NCI-H2196 (cell line): ENCODE measurements around the gene CBLL2.
"Not testable (repeated sequence)": the region's sequence is repeated elsewhere in the genome, so short reads cannot be mapped to it uniquely, and the experiment has no call there.

Experiments used
- DNase-seq: peaks from one replicate; lab custom pipeline; 2025; ENCODE audit not compliant: unreplicated experiment; lab: John Stamatoyannopoulos, UW

CBLL2 gene, protein sequence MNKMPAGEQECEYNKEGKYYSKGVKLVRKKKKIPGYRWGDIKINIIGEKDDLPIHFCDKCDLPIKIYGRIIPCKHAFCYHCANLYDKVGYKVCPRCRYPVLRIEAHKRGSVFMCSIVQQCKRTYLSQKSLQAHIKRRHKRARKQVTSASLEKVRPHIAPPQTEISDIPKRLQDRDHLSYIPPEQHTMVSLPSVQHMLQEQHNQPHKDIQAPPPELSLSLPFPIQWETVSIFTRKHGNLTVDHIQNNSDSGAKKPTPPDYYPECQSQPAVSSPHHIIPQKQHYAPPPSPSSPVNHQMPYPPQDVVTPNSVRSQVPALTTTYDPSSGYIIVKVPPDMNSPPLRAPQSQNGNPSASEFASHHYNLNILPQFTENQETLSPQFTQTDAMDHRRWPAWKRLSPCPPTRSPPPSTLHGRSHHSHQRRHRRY

GRCh38 chrX:22272613-22273012 is at the start of gene CBLL2:
Gene CBLL2, plus strand, starts transcription at chrX:22272913. Its CDS starts 79 bp downstream, at chrX:22272992.
- no peak for DNase-seq

DNA sequence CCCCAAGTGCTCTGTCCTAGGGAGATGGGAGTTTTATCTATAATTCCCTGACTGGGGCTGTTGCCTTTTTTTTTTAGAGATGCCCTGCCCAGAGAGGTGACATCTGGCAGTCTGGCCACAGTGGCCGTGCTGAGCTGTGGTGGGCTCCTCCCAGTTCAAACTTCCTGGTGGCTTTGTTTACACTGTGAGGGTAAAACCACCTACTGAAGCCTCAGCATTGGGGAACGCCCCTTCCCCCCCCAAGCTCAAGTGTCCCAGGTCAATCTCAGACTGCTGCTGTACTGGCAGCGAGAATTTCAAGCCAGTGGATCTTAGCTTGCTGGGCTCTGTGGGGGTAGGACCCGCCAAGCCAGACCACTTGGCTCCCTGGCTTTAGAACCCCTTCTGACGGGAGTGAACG is 38.3 kb upstream of the CBLL2 start:
- no peak for DNase-seq

- DNase-seq: no peak
These were observed 35.2 kb upstream of the CBLL2 start for GRCh38 chrX:22237479-22237878.

DNA sequence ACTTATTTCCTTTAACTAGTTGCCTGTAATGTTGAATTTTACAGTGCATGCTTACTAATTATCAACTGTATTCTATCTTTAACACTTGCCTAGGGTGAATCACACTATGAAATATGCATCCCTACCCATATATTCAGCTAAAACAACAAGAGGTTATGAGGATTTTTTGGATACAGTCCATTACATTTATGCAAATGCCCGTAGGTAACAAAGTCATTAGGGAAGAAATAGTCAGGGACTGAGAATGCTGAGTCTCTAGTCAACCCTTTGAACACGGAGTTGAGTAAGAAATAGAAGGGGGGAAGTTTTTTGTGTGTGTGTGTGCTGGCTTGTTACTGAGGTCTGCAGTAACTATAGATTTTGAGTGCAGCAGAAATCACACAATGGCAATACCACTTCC is 26.1 kb upstream of the CBLL2 start:
- no peak for DNase-seq

GRCh38 chrX:22247169-22247568 is 25.5 kb upstream of the CBLL2 start:
- DNase-seq: no peak

DNA sequence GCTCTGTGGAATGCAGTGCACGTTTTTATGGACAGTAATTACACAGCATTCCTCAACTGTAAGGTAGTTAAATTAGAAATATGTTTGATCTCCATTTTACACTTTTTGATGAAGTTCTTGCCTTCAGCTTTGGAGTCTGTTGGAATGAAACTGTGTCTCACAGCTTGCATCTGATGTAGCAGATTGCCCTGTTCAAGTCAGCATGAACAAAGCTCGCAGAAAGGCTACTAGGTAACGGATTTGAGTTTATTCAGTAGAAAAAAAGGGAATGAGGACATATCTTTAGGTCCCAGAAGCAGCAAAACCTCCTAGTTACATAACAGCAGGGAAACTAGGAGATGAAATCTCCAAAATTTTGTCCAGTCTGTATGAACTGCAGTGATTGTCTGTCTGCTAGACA is 24.3 kb upstream of the CBLL2 start:
- DNase-seq: no peak

GRCh38 chrX:22249371-22249770 is 23.3 kb upstream of the CBLL2 start:
- DNase-seq: no peak

- no peak for DNase-seq
These were observed 4.0 kb upstream of the CBLL2 start for GRCh38 chrX:22268706-22269105.

DNA sequence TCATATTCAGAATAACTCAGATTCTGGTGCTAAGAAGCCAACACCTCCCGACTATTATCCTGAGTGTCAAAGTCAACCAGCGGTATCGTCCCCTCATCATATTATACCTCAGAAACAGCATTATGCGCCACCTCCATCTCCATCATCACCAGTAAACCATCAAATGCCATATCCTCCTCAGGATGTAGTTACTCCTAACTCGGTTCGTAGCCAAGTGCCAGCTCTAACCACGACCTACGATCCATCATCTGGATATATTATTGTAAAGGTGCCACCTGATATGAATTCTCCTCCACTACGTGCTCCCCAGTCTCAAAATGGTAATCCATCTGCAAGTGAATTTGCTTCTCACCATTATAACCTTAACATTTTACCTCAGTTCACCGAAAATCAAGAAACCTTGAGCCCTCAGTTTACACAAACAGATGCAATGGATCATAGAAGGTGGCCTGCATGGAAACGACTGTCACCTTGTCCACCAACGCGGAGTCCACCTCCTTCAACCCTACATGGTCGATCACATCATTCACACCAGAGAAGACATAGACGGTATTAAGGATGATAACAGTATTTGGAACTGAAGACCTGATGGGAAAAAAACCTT is 1.1 kb downstream of the CBLL2 start:
- DNase-seq: no peak

DNA sequence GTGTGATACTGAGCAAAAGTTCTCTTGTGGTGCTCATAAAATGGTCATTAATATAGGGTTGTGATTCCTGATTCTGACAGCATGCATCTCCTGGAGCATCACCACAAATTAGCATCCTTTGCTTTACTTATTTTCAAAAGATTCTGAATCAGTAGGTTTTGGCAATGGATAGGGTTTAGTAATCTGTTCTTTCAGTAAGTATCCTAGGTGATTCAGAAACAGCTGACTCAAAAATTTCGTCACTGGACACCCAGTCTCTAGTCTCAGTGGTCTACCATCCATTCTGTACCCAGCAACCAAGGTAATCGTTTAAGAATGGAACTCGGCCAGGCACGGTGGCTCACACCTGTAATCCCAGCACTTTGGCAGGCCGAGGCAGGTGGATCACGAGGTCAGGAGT is 4.1 kb downstream of the CBLL2 start:
- no peak for DNase-seq

- DNase-seq: no peak
These were observed 5.7 kb downstream of the CBLL2 start for GRCh38 chrX:22278375-22278774.

- DNase-seq: not testable (repeated sequence)
These were observed 16.5 kb downstream of the CBLL2 start for GRCh38 chrX:22289209-22289608.

DNA sequence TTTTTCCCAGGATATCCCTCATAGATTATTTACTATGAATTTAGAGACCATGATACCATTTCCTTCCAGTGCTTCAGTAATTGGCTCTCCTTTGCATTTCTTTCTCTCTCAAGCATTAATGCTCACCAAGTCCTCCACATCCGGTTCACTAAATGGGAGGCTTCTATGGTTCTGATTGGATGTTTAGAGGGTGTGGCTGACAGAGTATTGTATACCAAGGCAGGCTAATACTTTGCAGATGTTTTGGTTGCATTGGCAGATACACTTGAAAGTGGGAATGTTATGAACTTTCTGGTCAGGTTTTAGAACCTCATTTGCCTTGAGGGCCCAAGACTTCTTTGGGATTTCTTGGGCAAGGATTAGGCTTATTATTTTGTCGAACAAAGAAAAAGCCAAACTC is 24.2 kb downstream of the CBLL2 start:
- no peak for DNase-seq

DNA sequence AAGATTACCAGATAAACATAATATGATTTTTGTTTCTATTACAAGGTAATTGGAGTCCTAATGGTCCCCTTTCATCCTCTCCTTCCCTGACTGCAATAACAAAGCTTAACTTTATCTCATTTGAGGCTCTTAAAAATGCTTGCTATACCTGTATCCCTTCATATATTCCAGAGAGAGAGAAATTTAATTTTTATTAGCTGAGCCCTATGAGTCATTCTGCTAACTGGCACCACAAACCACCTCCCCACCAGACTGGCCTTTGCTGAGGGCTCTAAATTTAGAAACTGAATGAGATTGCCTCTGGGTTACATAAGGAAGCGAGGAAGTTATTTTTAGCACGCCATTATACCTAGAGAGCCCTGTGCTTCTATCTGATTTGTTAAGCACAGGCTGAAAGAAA is 27.4 kb downstream of the CBLL2 start:
- DNase-seq: peak; percentile 15

- no peak for DNase-seq
These were observed 38.1 kb downstream of the CBLL2 start for GRCh38 chrX:22310779-22311178.

- no peak for DNase-seq
These were observed 41.1 kb downstream of the CBLL2 start for GRCh38 chrX:22313766-22314165.

GRCh38 chrX:22314211-22314610 is 41.5 kb downstream of the CBLL2 start:
- no peak for DNase-seq

DNA sequence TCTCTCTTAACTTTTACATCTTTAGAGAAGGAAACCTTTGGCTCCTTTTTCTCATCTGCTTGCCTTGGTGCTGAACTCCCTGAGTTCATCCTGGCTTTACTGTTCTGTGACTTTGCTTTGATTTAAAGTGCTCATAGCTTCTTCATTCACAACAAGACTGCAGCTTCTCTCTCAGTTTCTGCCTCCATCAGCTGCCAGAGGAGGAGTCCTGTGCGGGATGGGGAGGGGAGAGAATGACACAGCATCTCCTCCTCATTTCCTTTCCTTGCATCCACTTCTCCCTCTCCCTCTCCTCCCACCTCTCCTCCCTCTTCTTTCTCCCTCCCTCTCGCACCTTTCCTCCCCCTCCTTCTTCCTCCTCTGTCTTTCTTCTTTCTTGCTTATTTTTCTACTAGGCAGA is 42.0 kb downstream of the CBLL2 start:
- DNase-seq: no peak

DNA sequence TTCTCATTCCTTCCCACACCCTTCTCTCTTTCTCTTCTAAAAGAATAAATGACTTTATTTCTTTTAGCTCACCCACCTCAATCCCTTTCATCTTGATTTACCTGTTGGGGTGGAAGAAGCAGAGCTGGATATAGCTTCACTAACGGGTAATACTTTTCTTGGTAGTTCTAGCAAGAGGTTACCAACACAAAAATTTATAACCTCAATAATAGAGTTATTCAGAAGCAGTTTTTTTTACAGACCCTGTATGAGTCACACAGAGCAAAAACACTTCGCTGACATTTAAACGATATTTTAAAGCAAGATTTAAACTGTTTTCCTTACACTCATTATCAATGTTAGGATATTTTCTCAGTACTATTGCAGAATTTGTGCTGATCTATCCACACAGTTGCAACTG is 42.4 kb downstream of the CBLL2 start:
- DNase-seq: no peak

DNA sequence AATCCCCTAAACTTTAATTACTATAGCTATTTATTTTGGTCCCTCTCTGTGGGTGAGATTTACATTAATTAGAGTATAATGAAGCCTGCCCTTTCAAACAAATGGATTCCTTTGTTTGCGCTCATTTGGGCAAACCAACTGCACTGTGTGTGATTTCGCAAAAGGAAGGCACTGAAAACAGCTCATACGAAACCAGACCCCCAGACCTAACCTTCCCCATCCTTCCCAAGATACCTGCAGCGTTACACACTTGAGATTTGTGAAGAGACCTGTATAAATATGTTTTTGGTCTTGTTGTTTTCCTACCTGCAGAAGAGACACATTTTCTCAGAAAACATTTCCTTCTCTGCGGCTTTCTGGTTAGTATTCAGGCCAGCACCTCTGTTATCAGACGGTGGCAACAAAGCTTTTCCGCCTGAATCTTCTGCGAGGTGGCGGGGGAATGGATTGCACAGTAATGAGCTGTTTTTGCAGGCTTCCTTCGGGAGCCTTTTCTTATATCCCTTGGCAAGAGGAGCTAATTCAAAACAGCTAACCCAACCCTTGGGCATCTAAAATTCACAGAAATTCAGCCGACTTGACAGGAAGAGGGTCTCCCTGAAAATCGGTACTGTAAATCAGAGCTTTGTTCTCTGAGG is 47.6 kb downstream of the CBLL2 start:
- no peak for DNase-seq

- DNase-seq: no peak
These were observed 50.8 kb downstream of the CBLL2 start for GRCh38 chrX:22323541-22323940.
